NCI-H1417 treated with DMSO at 0.1 percent for 48 hours (cell line): Measurements from ENCODE around the gene H19.

Experiments
- DNase-seq: peaks from one replicate; lab custom pipeline; 2025; lab: John Stamatoyannopoulos, UW

H19 gene

DNA sequence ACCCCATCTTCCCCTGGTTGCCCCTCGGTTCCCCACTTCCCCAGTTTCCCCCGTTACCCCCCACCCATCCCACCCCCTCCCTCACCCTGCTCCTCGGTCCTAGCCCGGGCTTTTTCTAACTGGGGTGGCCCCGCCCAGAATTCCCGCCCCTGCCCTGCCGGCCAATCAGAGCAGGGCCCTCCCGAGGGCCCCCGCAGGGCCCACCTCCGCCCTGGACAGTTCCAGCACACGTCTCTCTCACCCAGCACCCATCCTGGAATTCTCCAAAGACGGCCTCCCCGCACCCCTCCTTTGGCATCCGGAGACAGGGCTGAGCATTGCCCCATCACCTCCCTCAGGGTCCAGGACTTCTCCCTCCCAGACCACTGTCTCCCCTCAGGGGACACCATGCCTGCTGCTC is at the start of gene H19:
Gene H19 (minus strand): TSS at position 88 of the 400 bp plus-strand sequence.
- no peak for DNase-seq

DNA sequence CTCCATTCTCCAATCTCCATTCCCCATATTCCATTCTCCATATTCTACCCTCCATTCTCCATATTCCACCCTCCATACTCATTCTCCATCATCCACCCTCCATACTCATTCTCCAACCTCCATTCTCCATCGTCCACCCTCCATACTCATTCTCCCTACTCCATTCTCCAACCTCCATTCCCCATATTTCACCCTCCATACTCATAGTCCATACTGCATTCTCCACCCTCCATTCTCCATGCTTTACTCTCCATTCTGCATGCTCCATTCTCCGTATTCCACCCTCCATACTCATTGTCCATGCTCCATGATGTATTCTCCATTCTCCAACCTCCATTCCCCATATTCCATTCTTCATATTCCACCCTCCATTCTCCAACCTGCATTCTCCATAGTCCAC is 44.3 kb upstream of the H19 start:
- no peak for DNase-seq

DNA sequence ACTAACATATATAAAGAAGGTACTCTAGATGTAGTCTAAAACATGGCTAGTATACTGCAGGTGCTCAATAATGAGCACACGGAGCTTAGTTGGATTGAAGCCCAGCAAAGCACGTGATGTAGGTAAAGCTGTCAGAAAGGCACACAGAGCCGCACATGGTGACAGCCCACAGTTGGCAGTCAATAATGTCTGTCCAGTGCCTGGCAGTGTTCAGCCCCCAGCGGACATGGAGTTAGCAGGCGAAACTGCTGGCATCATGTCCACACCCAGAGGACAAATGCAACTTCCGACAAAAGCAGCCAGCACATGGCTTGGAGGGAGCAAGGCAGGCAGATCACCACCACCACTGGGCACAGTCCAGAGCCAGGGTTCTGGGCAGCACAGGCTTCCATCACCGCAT is 43.5 kb upstream of the H19 start:
- no peak for DNase-seq

DNA sequence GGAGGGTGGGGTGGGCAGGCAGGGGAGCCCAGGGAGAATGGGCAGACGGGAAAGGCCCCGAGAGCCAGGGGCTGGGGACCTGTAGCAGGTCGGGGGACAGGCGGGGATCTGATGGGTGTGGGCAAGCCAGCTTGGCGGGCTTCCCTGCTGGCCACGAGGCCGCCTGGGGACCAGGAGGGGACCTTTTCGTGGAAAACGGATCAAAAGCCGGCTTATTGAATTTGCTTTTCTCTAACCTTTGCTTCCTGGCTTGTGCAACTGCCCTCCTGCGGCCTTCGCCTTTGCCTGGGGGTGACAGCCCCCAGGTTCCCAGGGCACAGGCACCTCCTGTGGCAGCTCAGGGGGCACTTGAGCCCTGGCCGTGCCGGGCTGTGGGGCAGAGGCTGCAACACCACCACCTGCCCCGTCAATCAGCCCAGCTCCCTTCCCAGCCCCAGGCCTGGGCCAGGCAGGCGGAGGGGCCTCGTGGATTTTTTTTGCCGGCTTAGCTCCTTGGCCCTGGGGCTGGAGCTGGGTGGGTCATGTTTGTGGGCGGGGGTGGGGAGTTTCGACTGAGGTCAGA is 41.6 kb upstream of the H19 start:
- no peak for DNase-seq

DNA sequence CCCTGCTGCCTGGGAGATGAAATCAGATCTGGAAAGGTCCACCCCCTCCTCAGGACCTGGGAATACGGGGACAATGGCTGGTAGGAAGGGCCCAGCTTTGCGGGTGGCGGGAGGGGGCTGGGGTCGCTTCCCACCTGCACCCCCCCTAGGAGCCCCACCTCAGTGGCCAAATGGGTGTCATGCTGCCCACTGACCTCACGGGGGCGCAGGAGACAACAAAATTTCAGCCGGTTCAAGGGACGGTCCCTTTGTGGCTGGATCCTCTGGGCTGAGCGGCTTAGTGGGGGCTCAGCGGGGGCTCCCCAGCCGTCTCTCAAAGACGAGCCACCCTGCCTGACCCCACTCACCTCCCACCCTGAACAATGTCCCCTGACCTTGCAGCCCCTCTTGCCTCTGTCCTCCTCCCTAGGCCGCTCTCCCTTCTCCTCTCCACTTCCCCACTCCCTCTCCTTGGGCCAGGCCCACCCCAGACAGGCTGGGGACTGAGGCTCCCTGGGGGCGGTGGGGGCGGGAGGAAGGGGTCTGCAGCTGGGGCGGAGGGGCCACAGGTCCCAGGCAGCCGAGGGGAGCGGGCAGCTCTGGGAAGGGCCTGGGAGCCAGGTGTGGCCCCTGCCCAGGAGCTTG is 39.3 kb upstream of the H19 start:
- DNase-seq, result no peak

DNA sequence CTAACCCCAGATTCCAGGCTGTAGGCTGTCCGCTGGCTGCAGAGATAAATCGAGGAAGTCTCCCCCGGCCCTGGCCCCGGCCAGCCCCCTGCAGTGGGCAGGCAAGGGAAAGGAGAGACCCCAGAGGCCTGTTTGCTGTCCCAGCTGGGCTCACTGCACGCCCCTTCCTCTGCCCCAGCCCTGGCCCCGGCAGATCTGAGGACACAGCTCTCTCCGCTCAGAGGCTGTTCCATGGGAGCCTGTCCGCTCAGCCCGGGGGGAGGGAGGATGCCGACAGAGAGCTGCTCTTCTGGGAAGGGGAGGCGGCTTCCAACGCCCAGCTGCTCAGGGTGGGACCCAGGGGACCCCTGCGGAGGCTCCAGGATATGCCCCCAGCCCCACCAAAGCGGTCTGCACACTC is 37.7 kb upstream of the H19 start:
- DNase-seq, result no peak

DNA sequence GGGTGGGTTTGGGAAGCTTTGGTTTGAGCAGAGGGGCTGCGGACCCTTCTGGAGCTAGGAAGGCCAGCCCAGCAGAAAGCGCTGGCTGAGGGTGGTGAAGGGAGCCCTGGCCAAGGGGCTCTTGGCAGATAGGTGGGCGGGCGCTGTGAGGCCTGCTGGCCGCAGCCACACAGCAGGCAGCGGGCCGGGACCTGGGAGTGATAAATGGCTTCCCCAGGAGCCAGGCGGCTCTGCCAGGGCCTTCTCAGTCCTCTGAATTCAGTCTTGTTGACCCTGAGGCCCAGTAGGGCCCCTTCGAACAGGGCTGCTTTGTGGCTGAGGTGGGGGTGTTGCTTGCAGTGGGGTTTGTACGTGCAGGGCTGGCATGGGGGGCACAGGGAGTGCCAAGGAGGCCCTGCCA is 33.4 kb upstream of the H19 start:
- DNase-seq, result no peak

DNA sequence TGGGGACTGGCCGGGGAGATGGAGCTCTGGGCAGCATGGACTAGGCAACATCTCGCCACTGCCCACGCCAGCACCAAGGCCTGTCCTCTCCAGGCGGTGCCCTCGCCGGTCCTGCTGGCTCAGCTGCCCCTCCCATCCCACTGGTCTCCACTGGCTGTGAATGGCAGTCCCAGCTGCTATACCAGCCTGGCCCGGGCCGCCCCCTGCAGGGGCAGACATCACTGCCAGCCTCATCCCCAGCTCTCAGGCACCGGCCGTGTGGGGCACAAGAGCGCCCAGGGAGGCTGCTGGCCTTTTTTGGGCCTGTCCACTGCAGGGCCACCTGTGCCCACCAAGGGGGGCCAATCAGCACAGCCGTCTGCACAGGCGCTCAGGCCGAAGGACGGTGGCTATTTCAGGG is 30.1 kb upstream of the H19 start:
- no peak for DNase-seq

DNA sequence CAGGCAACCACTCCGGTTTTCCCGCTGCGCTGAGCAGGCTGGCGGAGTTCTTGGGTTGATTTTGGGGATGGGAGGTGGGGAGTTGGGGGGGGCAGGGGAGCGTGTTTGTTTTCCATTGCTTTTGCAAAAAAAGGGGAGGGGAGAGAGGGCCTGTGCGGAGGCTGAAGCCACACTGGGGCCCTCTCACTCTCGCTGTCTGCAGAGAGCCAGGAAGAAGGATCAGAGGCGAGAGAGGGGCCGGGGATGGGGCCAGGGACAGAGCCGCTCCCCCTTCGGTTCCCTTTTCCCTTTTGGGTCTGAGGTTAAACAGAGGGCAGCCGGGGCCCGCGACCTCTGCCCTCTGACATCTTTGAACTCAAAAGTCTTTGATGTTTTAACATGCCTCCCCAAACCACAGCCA is 17.4 kb upstream of the H19 start:
- DNase-seq, result no peak

DNA sequence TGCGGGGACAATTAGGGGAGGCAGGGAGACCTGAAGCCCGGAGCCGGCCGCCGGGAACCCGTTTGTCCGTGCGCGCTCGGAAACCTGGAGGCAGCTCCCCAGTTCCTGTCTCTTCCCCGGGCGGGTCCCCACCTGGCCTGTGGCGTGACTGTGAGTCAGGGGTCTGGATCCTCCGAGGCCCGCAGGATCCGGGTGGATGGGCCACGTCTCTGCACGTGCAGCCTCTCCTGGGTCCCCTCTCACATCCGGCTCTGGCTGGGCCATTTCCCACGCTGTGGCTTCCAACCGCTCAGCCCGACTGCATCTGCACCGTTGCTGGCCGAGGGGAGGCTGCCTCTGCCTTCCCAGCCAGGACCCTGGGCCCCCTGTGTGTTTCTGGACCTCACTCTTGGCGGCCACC is 14.8 kb upstream of the H19 start:
- DNase-seq, result no peak

DNA sequence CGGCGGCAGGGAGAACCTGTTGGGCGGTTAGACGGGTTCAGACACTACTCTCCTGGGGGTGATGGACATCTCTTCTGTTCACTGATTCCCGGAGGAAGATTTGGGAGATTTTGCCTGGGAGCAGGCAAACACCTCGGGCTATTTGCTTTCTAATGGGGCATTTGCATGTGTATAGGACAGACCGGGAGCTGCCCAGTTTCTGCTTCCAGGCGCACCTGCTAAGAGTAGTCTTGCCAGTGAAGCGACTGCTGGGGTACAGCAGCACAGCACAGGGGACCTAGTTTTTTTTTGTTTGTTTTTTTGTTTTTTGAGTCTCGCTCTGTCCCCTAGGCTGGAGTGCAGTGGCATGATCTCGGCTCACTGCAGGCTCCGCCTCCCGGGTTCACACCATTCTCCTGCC is 6.8 kb upstream of the H19 start:
- no peak for DNase-seq

DNA sequence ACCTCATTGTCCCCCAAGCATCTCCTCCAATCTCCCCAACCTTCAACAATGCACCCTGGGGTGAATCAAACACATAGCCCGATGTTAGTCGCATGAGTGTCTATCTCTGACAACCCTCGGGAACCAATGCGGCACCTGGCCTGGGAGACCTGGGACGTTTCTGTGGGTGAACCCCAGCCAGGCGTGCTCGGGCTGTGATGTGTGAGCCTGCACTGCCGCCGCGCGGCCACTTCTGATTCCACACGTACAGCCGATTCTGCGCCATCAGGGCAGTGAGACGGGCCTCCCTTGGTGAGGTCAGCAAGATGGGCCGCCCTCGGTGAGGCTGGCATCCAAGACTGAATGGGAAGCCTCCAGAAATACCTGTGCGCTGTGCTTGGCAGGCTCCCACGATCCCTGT is 5.2 kb upstream of the H19 start:
- DNase-seq, result no peak

DNA sequence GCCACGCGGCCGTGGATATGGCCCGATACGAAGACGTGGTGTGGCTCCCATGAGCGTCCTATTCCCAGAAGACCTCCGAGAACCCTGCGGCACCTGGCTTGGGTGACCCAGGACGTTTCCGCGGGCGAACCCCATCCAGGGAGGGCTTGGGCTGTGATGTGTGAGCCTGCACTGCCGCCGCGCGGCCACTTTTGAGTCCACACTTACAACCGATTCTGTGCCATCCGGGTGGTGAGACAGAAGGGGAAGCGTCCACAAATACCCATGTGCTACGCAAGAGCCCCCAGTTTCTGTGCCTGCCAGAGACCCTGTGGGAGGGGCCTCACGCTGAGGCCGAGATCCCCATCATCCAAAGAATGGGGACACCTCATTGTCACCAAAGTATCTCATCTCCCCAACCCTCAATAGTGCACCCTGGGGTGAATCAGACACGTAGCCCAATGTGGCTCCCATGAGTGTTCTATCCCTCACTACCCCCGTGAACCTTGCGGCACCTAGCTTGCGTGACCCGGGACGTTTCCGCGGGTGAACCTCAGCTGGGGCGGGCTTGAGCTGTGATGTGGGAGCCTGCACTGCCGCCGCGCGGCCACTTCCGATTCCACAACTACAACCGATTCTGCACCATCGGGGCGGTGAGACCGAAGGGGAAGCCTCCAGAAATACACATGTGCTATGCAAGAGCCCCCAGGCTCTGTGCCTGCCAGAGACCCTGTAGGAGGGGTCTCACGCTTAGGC is 4.6 kb upstream of the H19 start:
- no peak for DNase-seq

DNA sequence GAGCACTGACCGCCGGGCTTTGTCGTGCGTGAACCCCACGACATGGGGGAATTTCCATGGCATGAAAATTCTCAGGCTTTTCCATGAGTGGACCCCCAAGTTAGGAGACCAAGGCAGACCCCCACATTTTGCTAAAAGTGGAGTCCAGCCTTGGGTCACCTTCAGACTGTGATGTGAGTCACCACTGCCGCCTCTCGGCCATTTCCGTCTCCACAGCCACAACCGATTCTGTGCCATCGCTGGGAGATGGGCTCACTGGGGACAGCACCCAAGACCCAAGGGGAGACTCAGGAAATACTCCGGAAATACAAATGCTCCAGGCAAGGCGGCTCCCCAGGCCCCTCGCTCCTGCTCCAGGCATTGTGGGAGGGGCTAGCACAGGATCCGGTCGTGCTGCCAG is 1.2 kb upstream of the H19 start:
- no peak for DNase-seq

DNA sequence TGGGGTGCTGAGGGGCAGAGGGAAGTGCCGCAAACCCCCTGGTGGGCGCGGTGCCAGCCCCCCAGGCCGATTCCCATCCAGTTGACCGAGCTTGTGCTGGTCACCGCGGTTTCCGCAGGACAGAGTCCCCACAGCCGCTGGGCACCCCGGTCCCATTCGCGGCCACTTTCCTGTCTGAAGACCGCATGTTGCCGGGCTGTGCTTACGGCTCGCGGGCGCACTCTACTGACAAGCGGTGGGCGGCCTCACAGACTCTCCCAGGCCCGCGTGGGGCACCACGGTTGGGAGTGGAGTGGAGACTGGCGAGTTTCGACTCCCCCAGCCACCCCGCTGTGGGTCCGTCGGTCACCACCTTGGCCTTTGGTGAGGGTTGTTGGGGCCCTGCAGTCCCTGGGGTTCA is 648 bp upstream of the H19 start:
- DNase-seq, result no peak

DNA sequence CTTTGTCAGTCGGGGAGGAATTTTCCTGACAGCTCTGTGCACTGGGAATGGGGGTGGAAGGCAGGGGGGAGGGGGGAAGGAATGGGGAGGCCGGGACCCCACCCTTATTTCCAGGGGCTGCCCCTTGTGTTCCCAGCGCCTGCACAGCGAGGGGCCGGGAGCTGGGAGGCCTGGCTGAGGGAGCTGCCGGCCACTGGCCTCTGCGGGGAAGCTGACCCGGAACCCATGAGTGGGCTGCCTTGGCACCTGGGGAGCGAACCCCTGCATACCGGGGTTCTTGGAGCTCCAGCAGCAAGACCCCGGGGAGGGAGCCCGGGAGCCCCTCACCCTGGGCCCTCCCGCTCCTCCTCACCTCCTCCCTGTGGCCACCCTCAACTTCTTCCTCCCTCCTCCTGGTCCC is 3.5 kb downstream of the H19 start:
- no peak for DNase-seq

DNA sequence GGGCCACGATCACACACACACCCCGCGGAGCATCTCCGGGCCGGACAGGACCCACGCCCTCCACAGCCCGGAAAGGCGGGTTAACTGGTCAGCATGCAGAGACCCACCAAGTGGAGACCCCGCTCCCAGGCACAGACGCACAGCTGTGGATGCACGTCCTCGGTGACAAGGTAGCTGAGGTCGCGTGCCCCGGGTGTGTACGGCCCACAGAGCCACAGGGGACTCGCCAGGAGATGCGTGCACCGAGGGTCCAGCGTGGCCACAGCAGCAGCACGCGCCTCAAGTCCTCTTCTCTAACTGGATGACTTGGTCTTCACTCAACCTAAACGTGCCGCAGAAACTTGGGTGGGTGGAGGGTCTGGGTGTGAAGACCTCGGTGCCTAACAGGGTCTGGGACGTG is 5.5 kb downstream of the H19 start:
- no peak for DNase-seq

DNA sequence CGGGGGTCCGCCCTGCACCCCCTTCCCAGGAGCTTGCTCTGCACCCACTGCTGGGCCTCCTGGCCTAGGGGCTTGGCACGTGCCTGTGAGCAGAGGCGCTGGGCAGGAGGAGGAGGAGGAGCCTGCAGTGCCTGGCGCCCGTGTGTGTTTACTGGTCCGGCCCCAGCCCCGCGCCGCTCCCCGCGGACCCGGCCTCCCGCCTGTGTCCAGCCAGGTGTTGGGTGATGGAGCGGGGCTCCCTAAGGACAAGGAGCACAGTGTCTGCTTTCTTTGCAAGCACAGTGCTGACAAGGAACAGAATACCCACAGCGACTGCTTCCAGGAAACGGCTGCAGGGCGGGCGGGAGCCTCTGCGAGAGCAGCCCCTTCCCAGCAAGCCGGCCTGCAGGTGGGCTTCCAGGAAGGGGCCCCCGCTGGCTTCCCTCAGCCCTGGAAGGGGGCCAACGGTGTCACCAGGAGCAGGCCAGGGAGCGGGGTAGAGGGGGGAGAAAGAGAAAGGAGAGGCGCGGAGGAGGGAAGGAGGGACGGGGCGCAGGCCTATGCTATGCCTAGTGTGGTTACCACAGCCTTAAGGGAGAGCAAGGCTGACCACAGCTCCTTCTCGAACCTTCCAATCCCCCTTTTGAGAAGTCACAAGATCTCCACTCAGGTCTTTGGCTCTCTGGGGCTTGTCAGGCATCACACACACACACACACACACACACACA is 6.6 kb downstream of the H19 start:
- DNase-seq, result no peak

DNA sequence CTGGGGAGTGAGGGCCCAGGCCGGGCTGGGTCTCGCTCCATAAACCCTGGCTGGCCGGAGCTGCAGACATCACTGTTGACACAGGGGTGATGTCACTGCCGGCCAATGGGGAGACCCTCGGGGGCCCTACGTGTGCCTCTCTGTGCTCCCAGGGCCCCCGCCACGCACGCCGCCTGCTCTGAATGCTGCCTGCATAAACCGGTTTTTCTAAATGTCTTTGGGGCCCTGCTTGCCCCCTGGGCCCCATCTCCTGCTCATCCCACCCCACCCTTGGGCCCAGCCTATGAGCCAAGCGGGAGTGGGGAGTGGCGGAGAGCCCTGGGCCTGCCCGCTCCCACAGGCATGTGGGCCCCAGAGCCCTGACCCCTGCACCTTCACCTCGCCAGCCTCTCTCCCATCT is 7.7 kb downstream of the H19 start:
- no peak for DNase-seq

DNA sequence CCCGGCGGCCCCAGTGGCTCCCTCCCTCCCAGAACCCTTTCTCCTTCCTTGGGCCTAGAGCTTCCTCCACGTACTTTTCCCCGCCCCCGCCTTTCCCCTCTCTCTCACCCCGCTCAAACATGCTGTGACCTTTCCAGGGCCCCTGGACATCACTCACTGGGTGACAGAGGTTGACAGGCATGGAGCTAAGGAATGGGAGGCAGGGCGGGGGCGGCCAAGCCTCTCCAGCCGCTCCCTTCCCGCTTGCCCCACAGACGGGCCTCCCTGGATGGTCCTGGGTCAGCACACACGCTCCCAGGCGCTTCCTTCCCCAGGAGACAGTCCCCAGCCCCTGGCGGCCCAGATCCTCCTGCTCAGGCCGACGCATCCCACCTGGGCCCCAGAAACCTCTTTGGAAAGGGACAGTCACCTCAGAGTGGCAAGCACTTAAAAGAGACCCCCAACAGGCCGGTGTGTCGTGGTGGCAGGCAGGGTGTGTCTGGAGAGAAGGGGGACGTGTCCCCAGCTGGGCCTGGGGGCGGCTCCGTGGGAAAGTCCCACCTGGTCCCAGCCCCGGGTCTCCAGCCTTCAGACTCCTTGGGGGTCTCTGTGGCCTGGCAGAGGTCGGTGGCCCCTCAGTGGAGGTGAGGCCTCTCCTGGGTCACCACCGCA is 8.8 kb downstream of the H19 start:
- no peak for DNase-seq

DNA sequence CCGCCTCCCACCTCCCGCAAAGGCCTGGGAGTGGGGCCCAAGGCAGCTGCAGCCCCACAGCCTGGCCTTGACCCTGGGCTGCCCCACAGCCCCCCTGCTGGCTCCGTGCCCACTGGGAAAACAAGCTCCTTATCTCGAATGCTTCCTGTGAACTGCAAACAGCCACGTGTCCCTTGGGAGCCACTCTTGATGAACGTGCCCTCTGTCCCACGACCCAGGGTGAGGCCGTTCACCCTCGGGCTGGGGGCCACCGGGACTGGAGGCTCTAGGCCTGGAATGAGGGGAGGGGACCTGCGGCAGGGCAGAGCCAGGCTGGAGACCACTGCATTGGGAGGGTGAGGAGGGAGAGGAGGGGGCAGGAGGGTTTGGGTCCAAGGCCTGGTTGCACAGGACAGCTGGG is 9.5 kb downstream of the H19 start:
- DNase-seq, result no peak

DNA sequence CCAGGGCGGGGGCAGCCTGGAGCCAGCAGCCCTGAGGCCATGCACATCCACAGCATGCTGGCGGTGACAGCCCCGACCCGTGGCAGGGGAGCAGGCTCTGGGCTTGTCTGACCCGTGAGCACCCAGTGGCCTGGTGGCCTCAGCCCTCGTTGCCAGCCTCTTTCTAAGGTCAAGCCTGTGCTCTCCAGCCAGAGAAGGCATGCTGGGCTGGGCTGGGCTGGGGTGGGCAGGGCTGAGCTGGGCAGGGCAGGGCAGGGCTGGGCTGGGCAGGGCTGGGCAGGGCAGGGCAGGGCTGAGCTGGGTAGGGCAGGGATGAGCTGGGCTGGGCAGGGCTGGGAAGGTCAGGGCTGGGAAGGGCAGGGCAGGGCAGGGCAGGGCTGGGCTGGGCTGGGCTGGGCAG is 10.6 kb downstream of the H19 start:
- no peak for DNase-seq

DNA sequence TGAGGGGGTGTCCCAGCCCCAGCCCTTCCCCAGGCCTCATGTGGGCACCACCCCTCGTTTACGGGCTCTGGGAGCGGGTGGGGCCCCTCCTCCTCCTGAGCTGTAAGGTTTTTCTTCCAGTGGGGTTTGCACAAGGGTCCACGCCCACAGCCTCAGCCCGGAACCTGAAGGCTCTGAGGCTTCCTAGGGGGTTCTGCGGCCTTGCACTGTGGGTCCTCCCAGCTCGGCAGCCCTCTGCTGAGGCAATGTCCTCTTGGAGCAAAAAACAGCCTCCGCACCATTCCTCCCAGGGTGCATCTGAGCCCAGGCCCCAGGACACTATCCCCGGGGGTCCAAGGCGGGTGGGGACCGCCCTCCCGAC is 14.1 kb downstream of the H19 start:
- no peak for DNase-seq
